Measurements from ENCODE around the gene HDAC7.
A peak's percentile ranks its signal among the peaks of the same experiment; 100 is the strongest.

Gene HDAC7

DNA sequence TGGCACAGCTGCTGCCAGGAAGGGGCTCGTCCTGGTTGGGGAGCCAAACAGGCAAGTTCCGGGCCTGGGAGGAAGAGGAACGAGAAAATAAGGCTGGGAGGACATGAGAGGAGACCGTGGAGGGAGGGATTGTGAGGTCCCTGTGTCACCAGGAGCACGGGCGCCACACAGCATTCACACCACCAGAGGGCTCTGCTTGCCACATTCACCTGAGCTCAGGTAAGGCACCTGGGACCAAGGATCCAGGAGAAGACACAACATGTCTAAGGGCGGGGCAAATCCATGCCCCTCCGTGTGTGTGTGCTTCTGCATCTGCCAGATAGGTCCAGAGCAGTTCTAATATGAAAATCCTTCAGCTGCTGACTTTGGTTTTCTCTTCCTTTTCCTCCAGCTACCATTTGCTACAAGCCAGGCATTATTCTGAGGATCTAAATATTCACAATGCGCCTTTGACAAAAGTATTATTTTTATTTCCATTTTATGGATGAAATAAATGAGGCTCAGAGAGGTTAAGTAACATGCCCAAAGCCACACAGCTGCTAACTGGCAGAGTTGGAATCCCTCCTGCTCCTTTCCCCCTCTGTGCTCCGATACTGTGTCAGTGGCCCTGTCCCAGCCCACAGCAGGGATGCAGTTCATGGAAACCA, 75.6 kb downstream of the HDAC7 start:
- in situ Hi-C loops (cut with MboI; ENCODE audit: low sequenced_read_pairs), result no loop called here
- Histone ChIP-seq H3K27me3 (ENCODE audit: low read depth) (no peaks in the 10 kb centered on the region; the same call in 1 of the 2 replicates), H3K4me3 (no peak overlapping the region), H3K9me3 (no peaks in the 10 kb centered on the region), H3K4me1 (no peaks in the 10 kb centered on the region), H3K36me3 (replicated peaks) (no peaks in the 10 kb centered on the region)
- DNase-seq (ENCODE audit: low spot score in 2 of 2), result peak in 1 of 2 experiments; percentile 43

DNA sequence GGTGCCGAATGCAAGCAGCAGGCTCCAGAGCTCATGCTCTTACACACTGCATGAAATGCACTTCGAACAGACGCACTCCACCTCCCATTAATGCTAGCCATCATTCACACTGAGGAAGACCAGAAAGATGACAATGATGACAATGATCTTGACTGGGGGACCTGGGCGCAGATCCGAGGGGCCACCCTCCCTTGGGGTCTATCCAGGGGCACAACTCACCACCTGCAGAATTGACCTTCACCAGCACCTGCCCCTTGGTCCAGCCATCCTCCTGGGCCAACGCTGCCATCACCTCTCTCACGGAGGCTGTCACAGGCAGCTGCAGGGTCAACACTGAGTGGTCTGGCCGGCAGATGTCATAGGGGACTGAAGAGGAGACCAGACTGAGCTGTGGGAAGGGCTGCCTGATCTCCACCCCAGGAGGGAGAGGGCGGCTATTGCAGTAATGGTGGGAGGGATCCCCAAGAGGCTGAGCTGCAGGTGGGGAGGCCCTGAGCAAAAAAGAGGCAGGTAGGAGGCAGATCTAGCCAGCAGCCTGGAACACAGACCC, 76.3 kb downstream of the HDAC7 start:
- no peaks in the 10 kb centered on the region for H3K9me3 ChIP-seq
- no peaks in the 10 kb centered on the region for H3K36me3 ChIP-seq (replicated peaks)
- DNase-seq (ENCODE audit: low spot score in 2 of 2), result no peak
- H3K4me1 ChIP-seq, result no peaks in the 10 kb centered on the region
- H3K27me3 ChIP-seq (ENCODE audit: low read depth), result no peaks in the 10 kb centered on the region; the same call in 1 of the 2 replicates
- H3K4me3 ChIP-seq, result no peak overlapping the region
- in situ Hi-C loops (cut with MboI; ENCODE audit: low sequenced_read_pairs), result no loop called here

GRCh38 chr12:47742253-47742825, 77.4 kb downstream of the HDAC7 start:
- no peaks in the 10 kb centered on the region for H3K9me3 ChIP-seq
- peak; percentile 14 to 82 for DNase-seq (ENCODE audit: low spot score in 2 of 2)
- no peaks in the 10 kb centered on the region for H3K4me1 ChIP-seq
- in situ Hi-C loops (cut with MboI; ENCODE audit: low sequenced_read_pairs), result no loop called here
- H3K27me3 ChIP-seq (ENCODE audit: low read depth), result no peaks in the 10 kb centered on the region; the same call in 1 of the 2 replicates
- no peaks in the 10 kb centered on the region for H3K36me3 ChIP-seq (replicated peaks)
- H3K4me3 ChIP-seq, result no peak overlapping the region

DNA sequence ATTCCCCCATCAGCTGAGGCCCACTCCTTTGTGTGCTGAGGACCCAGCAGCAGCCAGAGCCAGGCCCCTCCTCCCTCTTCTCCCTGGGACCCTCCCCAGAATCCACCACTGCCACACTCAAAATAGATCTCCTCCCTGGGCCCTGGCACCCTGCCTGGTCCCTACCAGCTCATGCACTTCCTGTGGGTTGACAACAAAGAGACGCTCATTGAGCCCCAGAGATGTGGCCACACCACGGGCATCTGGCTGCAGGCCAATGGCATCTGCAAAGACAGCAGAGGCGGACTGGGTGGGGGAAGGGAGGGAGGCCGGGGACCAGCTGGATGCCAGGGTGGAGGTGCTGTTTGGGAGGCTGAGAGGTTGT, 78.4 kb downstream of the HDAC7 start:
- in situ Hi-C loops (cut with MboI; ENCODE audit: low sequenced_read_pairs), result no loop called here
- Histone ChIP-seq H3K4me3 (no peak overlapping the region), H3K36me3 (replicated peaks) (no peaks in the 10 kb centered on the region), H3K9me3 (no peaks in the 10 kb centered on the region), H3K27me3 (ENCODE audit: low read depth) (no peaks in the 10 kb centered on the region; the same call in 1 of the 2 replicates), H3K4me1 (no peaks in the 10 kb centered on the region)
- DNase-seq (ENCODE audit: low spot score in 2 of 2), result no peak

GRCh38 chr12:47740606-47741339, 78.9 kb downstream of the HDAC7 start:
- Histone ChIP-seq H3K36me3 (replicated peaks) (no peaks in the 10 kb centered on the region), H3K4me1 (no peaks in the 10 kb centered on the region), H3K27me3 (ENCODE audit: low read depth) (no peaks in the 10 kb centered on the region; the same call in 1 of the 2 replicates), H3K9me3 (no peaks in the 10 kb centered on the region), H3K4me3 (no peak overlapping the region)
- in situ Hi-C loops (cut with MboI; ENCODE audit: low sequenced_read_pairs), result no loop called here
- DNase-seq (ENCODE audit: low spot score in 2 of 2), result no peak

GRCh38 chr12:47739979-47740378, 79.7 kb downstream of the HDAC7 start:
- Histone ChIP-seq H3K27me3 (ENCODE audit: low read depth) (no peaks in the 10 kb centered on the region; the same call in 1 of the 2 replicates), H3K4me1 (no peaks in the 10 kb centered on the region), H3K4me3 (no peak overlapping the region), H3K36me3 (replicated peaks) (no peaks in the 10 kb centered on the region), H3K9me3 (no peaks in the 10 kb centered on the region)
- DNase-seq (ENCODE audit: low spot score in 2 of 2), result no peak
- in situ Hi-C loops (cut with MboI; ENCODE audit: low sequenced_read_pairs), result no loop called here

DNA sequence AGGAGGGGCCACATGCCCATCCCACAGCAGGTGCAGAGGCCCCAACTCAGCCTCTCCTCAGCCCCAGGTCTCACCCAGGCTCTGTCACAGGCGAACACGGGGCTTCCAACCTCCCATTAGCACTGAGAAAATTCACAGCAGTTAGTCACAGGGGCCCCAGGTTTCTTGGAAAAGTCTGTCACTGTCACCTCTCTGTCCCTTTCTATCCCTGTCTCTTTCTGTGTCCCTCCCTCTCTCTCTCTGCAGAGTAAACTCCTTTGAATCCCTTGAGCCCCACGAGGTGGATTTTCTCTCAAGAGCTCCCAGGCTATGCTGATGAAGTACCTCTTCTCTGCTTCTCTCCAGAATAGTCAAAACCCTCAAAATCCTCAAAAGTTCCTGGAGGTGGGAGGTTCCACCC, 80.4 kb downstream of the HDAC7 start:
- no peaks in the 10 kb centered on the region for H3K4me1 ChIP-seq
- no peaks in the 10 kb centered on the region; the same call in 1 of the 2 replicates for H3K27me3 ChIP-seq (ENCODE audit: low read depth)
- no peaks in the 10 kb centered on the region for H3K9me3 ChIP-seq
- in situ Hi-C loops (cut with MboI; ENCODE audit: low sequenced_read_pairs), result no loop called here
- no peak overlapping the region for H3K4me3 ChIP-seq
- no peak for DNase-seq (ENCODE audit: low spot score in 2 of 2)
- no peaks in the 10 kb centered on the region for H3K36me3 ChIP-seq (replicated peaks)

DNA sequence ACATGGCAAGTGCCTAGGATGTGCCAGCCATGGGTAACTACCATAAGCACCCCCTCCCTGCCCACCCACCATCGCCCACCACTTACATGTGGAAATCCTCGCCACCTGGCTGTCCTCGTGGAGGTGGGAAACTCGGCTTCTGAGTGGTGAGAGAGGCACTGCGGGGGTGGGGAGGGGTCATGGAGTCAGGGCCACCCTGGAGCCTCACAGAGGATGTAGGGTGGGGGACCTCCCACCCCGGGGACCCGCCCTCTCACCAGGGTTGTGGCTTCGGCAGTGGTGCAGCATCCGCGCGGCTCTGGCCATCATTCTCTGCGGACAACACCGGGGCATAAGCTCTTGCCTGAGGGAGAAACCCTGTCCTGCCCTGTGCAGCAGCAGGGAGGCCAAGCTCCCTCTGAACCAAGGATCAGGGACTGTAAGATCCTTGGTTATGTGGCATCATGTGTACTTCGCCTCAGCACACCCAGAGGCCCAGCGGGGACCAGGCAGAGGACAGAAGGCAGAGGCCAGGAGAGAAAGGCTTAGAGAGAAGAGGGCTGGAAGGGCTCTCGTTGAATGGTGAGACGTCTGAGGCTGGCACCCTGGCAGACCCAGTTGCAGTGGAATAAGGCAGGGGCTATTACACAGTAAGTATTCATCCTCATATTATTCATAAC, 81.6 kb downstream of the HDAC7 start:
- H3K27me3 ChIP-seq (ENCODE audit: low read depth), result no peaks in the 10 kb centered on the region; the same call in 1 of the 2 replicates
- H3K9me3 ChIP-seq, result no peaks in the 10 kb centered on the region
- in situ Hi-C loops (cut with MboI; ENCODE audit: low sequenced_read_pairs), result no loop called here
- no peak for DNase-seq (ENCODE audit: low spot score in 2 of 2)
- H3K4me1 ChIP-seq, result no peaks in the 10 kb centered on the region
- no peaks in the 10 kb centered on the region for H3K36me3 ChIP-seq (replicated peaks)
- no peak overlapping the region for H3K4me3 ChIP-seq

DNA sequence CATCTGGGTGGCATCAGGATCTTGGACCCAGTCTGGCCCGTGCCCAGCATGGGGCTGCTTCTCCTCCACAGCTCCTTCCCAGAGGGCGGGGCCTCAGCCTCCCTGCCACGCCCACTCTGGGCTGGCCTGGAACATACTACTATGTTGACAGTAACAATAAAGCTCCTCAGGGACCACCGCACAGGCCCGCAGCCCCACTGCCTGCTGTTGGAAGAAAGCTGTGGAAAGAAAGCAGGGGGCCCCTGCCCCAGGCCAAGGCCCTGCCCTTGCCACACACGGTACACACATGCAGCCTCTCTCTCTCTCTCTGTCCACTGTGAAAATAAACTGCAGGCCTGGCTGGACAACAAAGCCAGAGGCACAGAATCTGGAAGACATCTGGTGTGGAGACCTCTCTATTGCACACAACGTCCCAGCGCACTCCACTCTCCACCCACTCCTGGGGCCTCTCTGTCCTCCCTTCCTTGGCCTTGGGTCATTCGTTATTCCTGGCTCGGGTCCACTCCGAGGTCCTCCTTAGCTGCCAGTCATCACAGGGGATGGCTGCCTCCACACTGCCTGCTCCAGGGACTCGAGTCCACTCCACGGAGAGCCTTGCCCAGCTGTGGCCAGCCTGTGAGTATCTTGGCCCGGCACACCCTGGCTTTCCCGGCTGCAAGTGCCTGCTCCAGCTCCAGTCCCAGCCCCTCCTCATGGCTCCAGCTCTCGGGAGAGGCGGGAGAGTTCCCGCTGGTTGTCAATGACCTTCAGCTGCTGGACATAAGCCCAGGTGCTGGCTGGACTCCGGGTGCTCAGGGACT, 82.6 kb downstream of the HDAC7 start:
- Histone ChIP-seq H3K27me3 (ENCODE audit: low read depth) (no peaks in the 10 kb centered on the region), H3K36me3 (replicated peaks) (no peaks in the 10 kb centered on the region), H3K4me1 (no peaks in the 10 kb centered on the region), H3K4me3 (no peak overlapping the region), H3K9me3 (no peaks in the 10 kb centered on the region)
- in situ Hi-C loops (cut with MboI; ENCODE audit: low sequenced_read_pairs), result no loop called here
- peak in 1 of 2 experiments; percentile 51 for DNase-seq (ENCODE audit: low spot score in 2 of 2)

- DNase-seq (ENCODE audit: low spot score in 2 of 2), result no peak
- Histone ChIP-seq H3K4me1 (no peaks in the 10 kb centered on the region), H3K4me3 (no peak overlapping the region), H3K36me3 (replicated peaks) (no peaks in the 10 kb centered on the region), H3K27me3 (ENCODE audit: low read depth) (no peaks in the 10 kb centered on the region), H3K9me3 (no peaks in the 10 kb centered on the region)
- in situ Hi-C loops (cut with MboI; ENCODE audit: low sequenced_read_pairs), result no loop called here
Observed at GRCh38 chr12:47736216-47736615, 83.5 kb downstream of the HDAC7 start.

DNA sequence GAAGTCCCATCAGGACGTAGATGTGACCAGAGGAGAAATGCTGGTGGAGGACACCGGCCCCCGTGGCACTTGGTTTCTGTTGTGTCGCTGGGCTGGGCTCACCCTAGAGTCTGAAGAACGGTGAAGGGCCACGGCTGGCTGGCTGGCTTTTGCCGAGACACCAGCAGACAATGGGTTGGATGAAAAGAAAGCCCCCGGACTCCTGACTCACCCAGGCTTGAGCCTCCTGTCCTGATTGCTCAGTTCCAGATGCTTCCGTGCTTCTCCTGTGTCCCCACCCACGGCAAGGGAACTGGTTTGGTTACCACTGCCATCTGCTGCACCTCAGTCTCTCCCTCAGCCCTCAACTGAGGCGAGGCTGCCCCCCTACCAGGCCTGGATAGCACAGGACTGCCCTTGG, 84.1 kb downstream of the HDAC7 start:
- Histone ChIP-seq H3K4me3 (no peak overlapping the region), H3K36me3 (replicated peaks) (no peaks in the 10 kb centered on the region), H3K9me3 (no peaks in the 10 kb centered on the region), H3K27me3 (ENCODE audit: low read depth) (no peaks in the 10 kb centered on the region), H3K4me1 (no peaks in the 10 kb centered on the region)
- no peak for DNase-seq (ENCODE audit: low spot score in 2 of 2)
- in situ Hi-C loops (cut with MboI; ENCODE audit: low sequenced_read_pairs), result no loop called here

- H3K27me3 ChIP-seq (ENCODE audit: low read depth), result no peaks in the 10 kb centered on the region
- no peak overlapping the region for H3K4me3 ChIP-seq
- DNase-seq (ENCODE audit: low spot score in 2 of 2), result no peak
- no peaks in the 10 kb centered on the region for H3K36me3 ChIP-seq (replicated peaks)
- no peaks in the 10 kb centered on the region for H3K9me3 ChIP-seq
- in situ Hi-C loops (cut with MboI; ENCODE audit: low sequenced_read_pairs), result no loop called here
- no peaks in the 10 kb centered on the region for H3K4me1 ChIP-seq
Observed at GRCh38 chr12:47734725-47735480, 84.8 kb downstream of the HDAC7 start.

Measured in HAP-1 (cell line).